ENCODE measurements around the gene RPRD1B. TPM values are rescaled to one million over a fixed set of nuclear protein-coding genes. Genes with fewer than 3 reads are reported as not detected.

Gene RPRD1B
- total and polyA plus RNA-seq, 2 of the 13 experiments (the other 11 are each of a cell fraction or from before 2014, with no cell fraction given), result 31.1 to 41.5 TPM

- TF ChIP-seq ZUFSP (CRISPR knock-in tag; IDR thresholded peaks at IDR 0.05; ENCODE audit: borderline replicate concordance) (no peak), ZNF160 (CRISPR knock-in tag; IDR thresholded peaks at IDR 0.05) (no peak), ATF1 (CRISPR knock-in tag; IDR thresholded peaks at IDR 0.05) (no peak), SIN3A (IDR thresholded peaks at IDR 0.05; ENCODE audit: borderline replicate concordance, low read depth, low read length) (no peak; the same call in 1 of the 2 replicates), ISL2 (CRISPR knock-in tag; IDR thresholded peaks at IDR 0.05) (peak; percentile 61; the same call in 1 of the 2 replicates), SIN3B (IDR thresholded peaks at IDR 0.05; ENCODE audit: low read length) (no peak), EZH2 (conservative IDR thresholded peaks at IDR 0.05; ENCODE audit: low read depth, low read length) (no peak), RAD21 (CRISPR knock-in tag; IDR thresholded peaks at IDR 0.05) (peak; percentile 42; the same call in 1 of the 2 replicates), PHF5A (CRISPR knock-in tag; IDR thresholded peaks at IDR 0.05; ENCODE audit: low read depth, unreplicated experiment) (no peak), ZFYVE20 (CRISPR knock-in tag; IDR thresholded peaks at IDR 0.05; ENCODE audit: borderline replicate concordance, low read depth) (no peak), ZKSCAN1 (IDR thresholded peaks at IDR 0.05; ENCODE audit: low read length) (no peak), DZIP1 (CRISPR knock-in tag; IDR thresholded peaks at IDR 0.05) (no peak), ZNF704 (CRISPR knock-in tag; IDR thresholded peaks at IDR 0.05; ENCODE audit: borderline replicate concordance) (no peak), TARDBP (CRISPR knock-in tag; IDR thresholded peaks at IDR 0.05) (peak; percentile 84), ZNF343 (CRISPR knock-in tag; IDR thresholded peaks at IDR 0.05) (no peak; the same call in 1 of the 2 replicates), ATF6 (CRISPR knock-in tag; conservative IDR thresholded peaks at IDR 0.05) (no peak), ZNF501 (CRISPR knock-in tag; IDR thresholded peaks at IDR 0.05) (0 out of 2 replicates have a peak, but pooled peaks have one; percentile 15), MLXIP (CRISPR knock-in tag; IDR thresholded peaks at IDR 0.05; ENCODE audit: borderline replicate concordance) (no peak), NFE2 (CRISPR knock-in tag; IDR thresholded peaks at IDR 0.05) (no peak)
These were observed 49.3 kb upstream of the RPRD1B start (continued) for GRCh38 chr20:37984018-37984785.
